Thoracic aorta (tissue), 2 donors: ENCODE measurements around the gene TRPM3. TPM values are rescaled to one million over a fixed set of nuclear protein-coding genes. Genes with fewer than 3 reads are reported as not detected.

Experiments used
- ATAC-seq: fragments of 150-250 bp; one replicate; pipeline ENCODE4 v1.8.0; 2017; ENCODE audit warnings: low read depth; ENCODE audit not compliant: insufficient number of reproducible peaks, low FRiP score
- DNase-seq: peaks from one replicate; pipeline ENCODE4 v3.0.0-alpha.2; 2020; ENCODE audit warnings: low spot score
- H3K27ac ChIP-seq, 2 donors: fragments of 200-600 bp; sonication (generic); 1 replicate in 1 of 2; 2 replicates in 1 of 2; pipeline ENCODE4 v1.5.1; 2016; ENCODE audit warnings: mild to moderate bottlenecking in 2 of 2, moderate library complexity in 2 of 2
- H3K27me3 ChIP-seq: fragments of 200-600 bp; sonication (generic); replicated peaks from 2 replicates; pipeline ENCODE4 v1.6.0; 2016; ENCODE audit warnings: mild to moderate bottlenecking; ENCODE audit not compliant: insufficient read depth
- H3K36me3 ChIP-seq: fragments of 200-600 bp; sonication (generic); one replicate; pipeline ENCODE4 v1.5.1; 2016
- H3K4me1 ChIP-seq, 2 donors: fragments of 200-600 bp; sonication (generic); 1 replicate in 1 of 2; 2 replicates in 1 of 2; pipeline versions ENCODE4 v1.5.1 to v1.6.0; 2016; ENCODE audit warnings: low read depth in 2 of 2, mild to moderate bottlenecking in 1 of 2; ENCODE audit not compliant: control insufficient read depth in 1 of 2
- H3K4me3 ChIP-seq: fragments of 200-600 bp; sonication (generic); 2 replicates; pipeline ENCODE4 v1.5.1; 2016; ENCODE audit warnings: mild to moderate bottlenecking
- H3K9me3 ChIP-seq: fragments of 200-600 bp; sonication (generic); 2 replicates; pipeline ENCODE4 v1.5.1; 2016
- total RNA-seq, 2 donors: library from RNA; depleted of rRNA; stranded (reverse); fragments of >200 nt; gene quantifications; one replicate each; pipeline versions ENCODE4 v1.1.0 to v1.2.3, GENCODE V29; 2016
- TF ChIP-seq, protein P1 (sequence below): fragments of 200-600 bp; sonication (generic); IDR thresholded peaks from one replicate; pipeline ENCODE4 v1.5.1; 2019; ENCODE audit warnings: antibody characterized with exemption

The TRPM3 gene
- total RNA-seq, 2 donors from 2014 or later, result 2.1 to 5.0 TPM

DNA sequence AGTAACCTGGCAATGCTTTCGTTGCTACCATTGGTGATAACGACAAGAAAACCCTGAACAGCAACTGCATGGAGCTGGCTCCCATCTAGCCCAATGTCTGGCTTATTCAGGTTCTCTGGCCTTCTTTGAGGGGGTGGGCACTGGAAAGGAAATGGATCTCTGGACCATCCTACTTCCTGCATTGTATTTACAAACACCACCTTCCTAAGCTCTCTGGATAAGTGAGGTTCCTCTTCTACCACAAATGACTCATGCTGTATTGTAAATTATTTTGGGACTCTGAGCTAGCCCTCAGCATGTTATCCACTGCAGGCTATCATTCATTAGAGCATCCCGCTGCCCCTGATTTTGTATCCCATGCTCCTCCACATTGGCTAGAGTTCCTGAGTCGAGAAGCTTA is 570.0 kb downstream of the TRPM3 start:
- ATAC-seq, result no peak
- H3K9me3 ChIP-seq, result no peaks in the 10 kb centered on the region

DNA sequence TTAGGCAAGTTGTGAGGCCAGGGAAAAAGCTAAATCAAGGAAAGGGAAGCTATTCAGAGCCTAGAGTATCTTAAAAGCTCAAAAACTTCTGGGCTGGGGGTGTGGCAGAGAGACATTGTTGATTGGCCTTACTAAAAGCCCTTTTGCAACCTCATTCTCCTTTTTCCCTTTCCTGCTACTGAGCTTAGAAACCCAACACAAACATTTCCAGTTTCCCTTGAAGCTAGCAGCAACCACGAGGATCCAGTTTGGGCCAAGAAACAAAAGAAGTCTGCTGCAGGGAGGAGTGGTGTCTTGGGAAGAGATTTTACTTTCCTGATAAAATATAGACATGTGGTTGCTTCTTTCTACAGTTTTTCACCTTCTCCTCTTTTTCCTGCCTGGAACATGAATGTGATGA is 571.5 kb downstream of the TRPM3 start:
- TF ChIP-seq, protein P1, sequence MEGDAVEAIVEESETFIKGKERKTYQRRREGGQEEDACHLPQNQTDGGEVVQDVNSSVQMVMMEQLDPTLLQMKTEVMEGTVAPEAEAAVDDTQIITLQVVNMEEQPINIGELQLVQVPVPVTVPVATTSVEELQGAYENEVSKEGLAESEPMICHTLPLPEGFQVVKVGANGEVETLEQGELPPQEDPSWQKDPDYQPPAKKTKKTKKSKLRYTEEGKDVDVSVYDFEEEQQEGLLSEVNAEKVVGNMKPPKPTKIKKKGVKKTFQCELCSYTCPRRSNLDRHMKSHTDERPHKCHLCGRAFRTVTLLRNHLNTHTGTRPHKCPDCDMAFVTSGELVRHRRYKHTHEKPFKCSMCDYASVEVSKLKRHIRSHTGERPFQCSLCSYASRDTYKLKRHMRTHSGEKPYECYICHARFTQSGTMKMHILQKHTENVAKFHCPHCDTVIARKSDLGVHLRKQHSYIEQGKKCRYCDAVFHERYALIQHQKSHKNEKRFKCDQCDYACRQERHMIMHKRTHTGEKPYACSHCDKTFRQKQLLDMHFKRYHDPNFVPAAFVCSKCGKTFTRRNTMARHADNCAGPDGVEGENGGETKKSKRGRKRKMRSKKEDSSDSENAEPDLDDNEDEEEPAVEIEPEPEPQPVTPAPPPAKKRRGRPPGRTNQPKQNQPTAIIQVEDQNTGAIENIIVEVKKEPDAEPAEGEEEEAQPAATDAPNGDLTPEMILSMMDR, result no peak
- DNase-seq (no peak), ATAC-seq (no peak)
- H3K27me3 ChIP-seq, result no peaks in the 10 kb centered on the region
- H3K4me1 ChIP-seq, result peaks cover 10 to 16% of the 10 kb centered on the region in 2 donors
- no peak overlapping the region for H3K27ac ChIP-seq
- no peaks in the 10 kb centered on the region for H3K36me3 ChIP-seq
- no peak overlapping the region for H3K4me3 ChIP-seq
- no peaks in the 10 kb centered on the region for H3K9me3 ChIP-seq

More for the DNA sequence above, 570.0 kb downstream of the TRPM3 start:
- Histone ChIP-seq H3K4me1 (peaks cover 13 to 29% of the 10 kb centered on the region in 2 donors), H3K27ac (no peak overlapping the region), H3K27me3 (no peaks in the 10 kb centered on the region), H3K4me3 (no peak overlapping the region), H3K36me3 (no peaks in the 10 kb centered on the region)
- no peak for DNase-seq
- TF ChIP-seq, protein P1, result no peak

DNA sequence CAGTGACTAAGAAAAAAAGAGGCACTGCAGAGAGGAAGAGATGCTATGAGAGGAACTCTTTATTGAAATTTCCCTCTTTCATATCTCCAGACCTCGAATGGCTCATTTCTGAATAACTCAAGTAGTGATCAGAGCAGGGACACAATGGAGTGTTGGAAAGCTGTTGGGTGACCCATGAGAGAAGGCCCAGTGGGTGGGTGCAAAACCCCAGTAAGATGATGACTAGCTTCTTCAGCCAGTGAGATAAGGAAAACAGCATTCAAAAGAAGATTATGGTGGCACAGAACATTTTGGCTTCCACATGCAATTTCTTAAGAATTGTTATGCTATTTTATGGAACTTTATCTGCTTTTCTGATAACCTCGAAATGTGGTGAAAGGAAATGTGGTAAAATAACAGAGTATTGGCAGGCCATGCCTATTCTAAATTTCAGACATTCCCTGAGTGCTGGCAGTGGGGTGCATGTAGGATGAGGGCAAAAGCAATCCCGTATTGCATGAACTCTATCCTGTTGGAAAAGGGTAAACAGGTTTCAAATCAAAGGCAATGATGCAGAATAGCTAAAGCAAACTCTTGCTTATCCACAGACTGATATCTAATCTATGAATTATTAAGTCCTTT is 579.0 kb downstream of the TRPM3 start:
- peak overlapping the region in 1 of 2 donors; percentile 30 for H3K27ac ChIP-seq
- H3K36me3 ChIP-seq, result no peaks in the 10 kb centered on the region
- no peak for DNase-seq
- H3K4me3 ChIP-seq, result no peak overlapping the region
- H3K4me1 ChIP-seq, result peaks cover 0 to 17% of the 10 kb centered on the region in 2 donors
- ATAC-seq, result no peak
- H3K27me3 ChIP-seq, result no peaks in the 10 kb centered on the region
- TF ChIP-seq, protein P1, result no peak
- H3K9me3 ChIP-seq, result no peaks in the 10 kb centered on the region

DNA sequence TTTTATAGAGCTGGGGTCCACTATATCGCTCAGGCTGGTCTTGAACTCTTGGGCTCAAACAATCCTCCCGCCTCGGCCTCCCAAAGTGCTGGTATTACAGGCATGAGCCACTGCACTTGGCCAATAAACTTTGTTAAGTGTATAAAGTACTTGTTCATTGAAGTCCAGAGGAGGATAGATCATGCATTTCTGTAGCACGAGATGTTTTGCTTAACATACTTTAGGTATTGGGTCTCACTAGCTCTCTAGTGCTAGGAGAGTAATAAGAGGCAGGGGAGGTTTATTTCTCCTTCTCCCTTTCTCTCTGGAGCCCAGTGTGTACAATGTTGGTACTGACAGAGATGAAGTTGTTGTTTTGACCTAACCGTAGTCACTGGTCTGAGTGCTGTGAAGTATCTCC is 581.4 kb downstream of the TRPM3 start:
- TF ChIP-seq, protein P1, result no peak
- ATAC-seq (no peak), DNase-seq (no peak)
- no peak overlapping the region for H3K27ac ChIP-seq
- no peaks in the 10 kb centered on the region for H3K9me3 ChIP-seq
- H3K27me3 ChIP-seq, result no peaks in the 10 kb centered on the region
- no peaks in the 10 kb centered on the region for H3K36me3 ChIP-seq
- peaks cover 0 to 17% of the 10 kb centered on the region in 2 donors for H3K4me1 ChIP-seq
- no peak overlapping the region for H3K4me3 ChIP-seq

DNA sequence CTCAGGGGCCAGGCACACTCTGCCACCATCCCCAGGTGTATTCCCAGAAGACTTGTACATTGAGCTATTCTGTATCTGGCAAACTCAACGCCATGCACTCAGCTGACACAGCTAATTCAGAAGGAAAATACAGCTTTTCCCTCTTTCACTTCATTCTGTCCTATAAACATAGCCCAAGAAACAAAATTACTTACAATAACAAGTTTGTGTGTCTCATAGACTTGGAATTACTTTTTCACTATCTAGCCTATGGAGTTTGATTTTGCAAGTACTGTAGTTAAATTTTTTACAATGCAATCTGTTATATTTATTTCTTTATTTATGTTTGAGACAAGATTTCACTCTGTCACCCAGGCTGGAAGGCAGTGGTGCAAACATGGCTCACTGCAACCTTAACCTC is 581.9 kb downstream of the TRPM3 start:
- TF ChIP-seq, protein P1, result no peak
- H3K4me3 ChIP-seq, result no peak overlapping the region
- no peak for ATAC-seq

More for the DNA sequence above, 581.9 kb downstream of the TRPM3 start:
- Histone ChIP-seq H3K9me3 (no peaks in the 10 kb centered on the region), H3K36me3 (no peaks in the 10 kb centered on the region), H3K4me1 (peaks cover 0 to 21% of the 10 kb centered on the region in 2 donors), H3K27ac (no peak overlapping the region), H3K27me3 (no peaks in the 10 kb centered on the region)
- DNase-seq, result no peak
